Muscle of leg (tissue), 11 donors: ENCODE measurements around the gene OLFML2A. TPM values are rescaled to one million over a fixed set of nuclear protein-coding genes. Genes with fewer than 3 reads are reported as not detected.

ENCODE experiments used
- DNase-seq: peaks from one replicate; pipeline ENCODE4 v3.0.0; 2013
- H3K27ac ChIP-seq: one replicate; pipeline ENCODE4 v1.5.1; 2013; ENCODE audit warnings: mild to moderate bottlenecking, low read length, control low read depth
- H3K27me3 ChIP-seq: one replicate; pipeline ENCODE4 v1.6.1; 2013; ENCODE audit warnings: low read length; ENCODE audit not compliant: control insufficient read depth, insufficient read depth
- H3K36me3 ChIP-seq: one replicate; pipeline ENCODE4 v1.6.1; 2013; ENCODE audit warnings: low read length; ENCODE audit not compliant: control insufficient read depth, insufficient read depth
- H3K4me1 ChIP-seq: one replicate; pipeline ENCODE4 v1.6.1; 2013; ENCODE audit warnings: low read length; ENCODE audit not compliant: control insufficient read depth, insufficient read depth
- H3K4me3 ChIP-seq: one replicate; pipeline ENCODE4 v1.5.1; 2013; ENCODE audit warnings: low read length, control low read depth
- H3K9me3 ChIP-seq: replicated peaks from 2 replicates; pipeline ENCODE4 v1.6.1; 2013; ENCODE audit warnings: low read depth, low read length; ENCODE audit not compliant: control insufficient read depth
- WGBS: methylation state at CpG from one replicate; pipeline ENCODE4 v1.1.5; 2013; ENCODE audit warnings: missing lambda C conversion rate; ENCODE audit not compliant: insufficient coverage; 5-methylcytosine and 5-hydroxymethylcytosine counted together
- polyA plus RNA-seq, 8 donors: library from polyadenylated mRNA; unstranded; fragments of 120-200 nt; gene quantifications; one replicate each; pipeline versions ENCODE4 v1.2.1 to v1.2.3, GENCODE V29; 2013; ENCODE audit warnings: inconsistent platforms in 1 of 8, low replicate concordance in 1 of 8; ENCODE audit not compliant: insufficient read length in 8 of 8, insufficient read depth in 1 of 8
- total RNA-seq: library from RNA; stranded (reverse); fragments of 120-200 nt; gene quantifications from one replicate; pipeline ENCODE4 v1.2.4, GENCODE V29; 2013

The OLFML2A gene
- total and polyA plus RNA-seq, 9 donors, result 100 to 176 (median 142) TPM

DNA sequence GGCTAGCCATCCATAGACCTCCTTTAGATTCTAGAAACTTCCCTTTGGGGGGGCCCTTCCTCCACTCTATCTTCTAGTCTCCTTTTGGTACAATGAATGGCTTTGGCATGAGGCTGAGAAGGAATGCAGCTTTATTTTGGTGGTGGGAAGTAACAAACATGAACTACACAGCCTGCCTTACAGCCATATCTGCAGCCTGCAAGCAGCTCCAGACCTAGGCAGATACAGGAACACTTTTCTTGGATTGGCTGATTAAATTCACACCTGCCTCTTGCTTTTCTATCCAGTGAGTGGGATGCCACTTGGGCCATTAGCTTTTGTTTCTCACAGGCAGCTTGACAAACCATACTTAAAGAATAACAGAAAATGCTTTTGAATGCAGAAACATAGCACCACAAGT is 34.0 kb upstream of the OLFML2A start:
- H3K9me3 ChIP-seq, result no peaks in the 10 kb centered on the region
- H3K27me3 ChIP-seq, result no peaks in the 10 kb centered on the region
- no peaks in the 10 kb centered on the region for H3K36me3 ChIP-seq
- H3K4me3 ChIP-seq, result no peak overlapping the region
- H3K4me1 ChIP-seq, result no peaks in the 10 kb centered on the region
- H3K27ac ChIP-seq, result no peak overlapping the region
- no peak for DNase-seq

DNA sequence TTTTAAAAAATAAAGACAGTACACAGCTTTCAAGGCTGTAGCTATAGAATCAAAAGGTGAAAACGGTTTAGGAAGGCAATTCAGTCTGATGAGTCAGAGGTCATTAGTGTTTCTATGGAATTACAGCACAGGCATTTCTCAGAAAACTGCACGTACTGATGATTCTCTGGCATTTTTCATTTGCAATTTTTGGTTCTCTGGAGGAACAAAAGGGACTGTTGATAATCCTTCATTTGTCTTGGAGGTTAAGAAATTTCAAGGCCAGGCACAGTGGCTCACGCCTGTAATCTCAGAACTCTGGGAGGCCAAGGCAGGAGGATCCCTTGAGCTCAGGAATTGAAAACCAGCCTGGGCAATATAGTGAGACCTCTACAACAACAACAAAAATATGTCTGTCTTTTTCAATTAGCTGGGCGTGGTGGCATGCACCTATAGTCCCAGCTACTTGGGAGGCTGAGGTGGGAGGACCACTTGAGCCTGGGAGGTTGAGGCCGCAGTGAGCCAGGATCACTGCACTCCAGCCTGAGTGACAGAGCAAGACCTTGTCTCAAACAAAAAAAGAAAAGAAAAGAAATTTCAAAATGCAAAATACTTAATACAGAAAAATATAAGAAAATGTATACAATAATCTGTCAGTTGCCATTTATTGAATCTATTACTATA is 33.1 kb upstream of the OLFML2A start:
- WGBS, result 75% methylated on average over 2 of the region's 5 CpGs
- Histone ChIP-seq H3K36me3 (no peaks in the 10 kb centered on the region), H3K9me3 (no peaks in the 10 kb centered on the region), H3K27me3 (no peaks in the 10 kb centered on the region), H3K4me3 (no peak overlapping the region), H3K27ac (no peak overlapping the region), H3K4me1 (no peaks in the 10 kb centered on the region)
- no peak for DNase-seq

DNA sequence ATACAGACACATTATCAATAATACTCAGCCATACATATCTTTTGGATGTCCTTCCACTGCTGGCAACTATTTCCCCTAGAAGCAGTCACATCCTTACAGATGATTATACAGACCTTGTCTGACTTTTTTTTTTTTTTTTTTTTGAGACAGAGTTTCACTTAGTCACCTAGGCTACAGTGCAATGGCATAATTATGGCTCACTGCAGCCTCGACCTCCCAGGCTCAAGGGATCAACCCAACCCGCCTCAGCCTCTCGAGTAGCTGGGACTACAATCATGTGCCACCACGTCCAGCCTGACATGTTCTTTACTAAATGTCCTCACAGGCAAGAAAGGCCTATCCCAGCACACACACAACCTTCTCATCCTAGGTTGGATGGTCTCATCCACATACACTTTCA is 29.9 kb upstream of the OLFML2A start:
- H3K4me1 ChIP-seq, result no peaks in the 10 kb centered on the region
- WGBS, result 76% methylated on average over 4 of the region's 4 CpGs
- no peaks in the 10 kb centered on the region for H3K9me3 ChIP-seq
- no peak overlapping the region for H3K27ac ChIP-seq
- DNase-seq, result no peak
- no peaks in the 10 kb centered on the region for H3K36me3 ChIP-seq
- H3K4me3 ChIP-seq, result no peak overlapping the region
- H3K27me3 ChIP-seq, result no peaks in the 10 kb centered on the region

DNA sequence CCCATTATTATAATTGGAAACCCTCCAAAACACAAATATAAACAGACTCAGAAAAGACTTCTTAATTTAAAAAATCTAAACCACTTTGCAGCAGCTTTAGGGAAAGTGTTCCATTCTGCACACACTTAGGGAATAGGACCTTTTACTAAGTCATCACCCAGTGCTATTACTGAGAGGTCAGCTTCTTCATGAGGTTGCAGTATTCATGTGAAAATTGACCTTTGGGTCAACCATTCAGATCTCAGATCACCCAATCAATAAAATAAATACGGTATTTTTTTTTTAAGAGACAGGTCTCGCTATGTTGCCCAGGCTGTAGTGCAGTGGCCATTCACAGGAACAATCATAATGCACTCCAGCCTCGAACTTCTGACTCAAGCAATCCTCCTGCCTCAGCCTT is 27.6 kb upstream of the OLFML2A start:
- no peak for DNase-seq
- 100% methylated on average over 3 of the region's 3 CpGs for WGBS
- Histone ChIP-seq H3K27ac (no peak overlapping the region), H3K4me3 (no peak overlapping the region), H3K9me3 (no peaks in the 10 kb centered on the region), H3K4me1 (no peaks in the 10 kb centered on the region), H3K36me3 (no peaks in the 10 kb centered on the region), H3K27me3 (no peaks in the 10 kb centered on the region)

DNA sequence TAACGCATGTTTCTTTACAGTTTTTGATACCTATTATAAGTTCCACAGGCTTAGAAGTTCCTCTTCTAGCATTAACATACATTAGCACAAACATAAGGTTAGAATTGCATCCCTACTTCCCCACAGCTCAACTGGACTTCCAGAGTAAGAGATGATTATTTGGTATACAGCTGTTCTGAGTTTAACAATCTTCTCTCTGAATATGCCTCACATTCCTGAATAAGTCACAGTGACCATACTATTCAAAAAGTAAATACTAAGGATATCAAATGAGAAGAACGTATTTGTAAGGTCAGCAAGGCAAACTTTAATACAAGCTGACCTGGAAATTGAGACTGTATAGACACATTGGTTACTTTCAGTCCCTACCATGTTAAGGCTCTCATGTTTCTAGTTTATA is 27.2 kb upstream of the OLFML2A start:
- H3K27me3 ChIP-seq, result no peaks in the 10 kb centered on the region
- WGBS, result no CpG with 5 or more reads among the region's 2 CpGs
- no peak overlapping the region for H3K4me3 ChIP-seq
- H3K36me3 ChIP-seq, result no peaks in the 10 kb centered on the region
- H3K9me3 ChIP-seq, result no peaks in the 10 kb centered on the region
- H3K27ac ChIP-seq, result no peak overlapping the region
- DNase-seq, result no peak
- H3K4me1 ChIP-seq, result no peaks in the 10 kb centered on the region

DNA sequence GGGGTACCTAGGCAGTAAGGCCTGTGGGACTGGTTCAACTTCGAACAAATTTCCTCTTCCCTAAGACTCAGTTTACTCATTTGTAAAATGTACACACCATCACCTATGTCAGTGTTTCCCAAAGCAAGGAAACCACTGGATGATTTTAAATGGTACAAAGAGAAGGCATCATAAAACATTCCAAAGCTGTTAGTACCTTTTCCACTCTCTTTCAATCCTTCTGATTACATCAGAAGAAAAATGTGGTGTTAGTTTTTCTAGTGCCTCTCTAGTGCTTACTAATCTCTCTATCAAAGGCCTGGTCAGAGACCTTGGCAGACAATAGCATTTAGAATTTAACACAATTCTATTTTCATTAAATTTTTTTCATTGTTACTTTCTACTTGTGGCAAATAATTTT is 24.0 kb upstream of the OLFML2A start:
- no CpG with 5 or more reads among the region's 1 CpG for WGBS
- Histone ChIP-seq H3K9me3 (no peaks in the 10 kb centered on the region), H3K27ac (no peak overlapping the region), H3K36me3 (no peaks in the 10 kb centered on the region), H3K4me1 (no peaks in the 10 kb centered on the region), H3K27me3 (peaks cover 5% of the 10 kb centered on the region), H3K4me3 (no peak overlapping the region)
- no peak for DNase-seq

DNA sequence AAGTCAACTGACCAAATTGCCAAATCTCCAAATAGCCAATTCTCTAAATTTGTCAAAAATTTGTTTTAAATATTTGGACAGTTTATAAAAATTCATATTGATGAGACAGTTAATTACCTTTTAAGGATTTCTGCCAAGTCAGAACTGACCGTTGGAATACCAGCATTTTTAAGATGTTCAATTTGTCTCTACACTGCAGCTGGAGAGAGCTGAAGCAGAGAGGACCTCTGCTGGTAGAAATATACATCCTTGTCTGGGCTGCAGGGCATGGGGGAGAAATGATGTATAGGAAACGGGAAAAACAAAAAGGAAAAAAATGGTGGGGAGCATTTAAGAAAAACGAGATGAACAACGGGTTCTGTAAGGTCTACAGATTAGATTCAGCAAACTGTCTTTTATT is 22.6 kb upstream of the OLFML2A start:
- Histone ChIP-seq H3K27ac (no peak overlapping the region), H3K27me3 (peaks cover 5% of the 10 kb centered on the region), H3K9me3 (no peaks in the 10 kb centered on the region), H3K36me3 (no peaks in the 10 kb centered on the region), H3K4me3 (no peak overlapping the region), H3K4me1 (no peaks in the 10 kb centered on the region)
- DNase-seq, result no peak
- WGBS, result 9% methylated on average over 4 of the region's 4 CpGs

DNA sequence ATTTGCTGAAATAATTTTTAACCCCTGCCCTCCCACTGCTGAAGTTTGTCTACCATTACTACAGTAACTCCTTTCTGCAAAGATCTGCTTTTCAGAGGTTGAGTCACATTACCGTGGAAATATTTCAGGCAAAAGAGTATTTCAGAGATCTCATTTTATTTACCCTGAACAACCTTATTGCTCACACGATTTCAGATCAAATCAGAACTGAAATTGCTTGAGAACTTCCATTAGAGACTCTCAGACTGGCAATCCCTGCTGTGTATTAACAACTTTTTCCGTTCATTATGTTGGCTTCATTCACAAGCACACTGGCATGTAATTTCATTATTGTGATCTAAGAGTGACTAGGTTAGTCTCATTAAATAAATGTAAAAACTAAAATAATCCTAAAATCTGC is 21.9 kb upstream of the OLFML2A start:
- Histone ChIP-seq H3K27me3 (peaks cover 5% of the 10 kb centered on the region), H3K36me3 (no peaks in the 10 kb centered on the region), H3K4me1 (no peaks in the 10 kb centered on the region), H3K27ac (no peak overlapping the region), H3K4me3 (no peak overlapping the region), H3K9me3 (no peaks in the 10 kb centered on the region)
- 53% methylated on average over 2 of the region's 3 CpGs for WGBS
- no peak for DNase-seq

DNA sequence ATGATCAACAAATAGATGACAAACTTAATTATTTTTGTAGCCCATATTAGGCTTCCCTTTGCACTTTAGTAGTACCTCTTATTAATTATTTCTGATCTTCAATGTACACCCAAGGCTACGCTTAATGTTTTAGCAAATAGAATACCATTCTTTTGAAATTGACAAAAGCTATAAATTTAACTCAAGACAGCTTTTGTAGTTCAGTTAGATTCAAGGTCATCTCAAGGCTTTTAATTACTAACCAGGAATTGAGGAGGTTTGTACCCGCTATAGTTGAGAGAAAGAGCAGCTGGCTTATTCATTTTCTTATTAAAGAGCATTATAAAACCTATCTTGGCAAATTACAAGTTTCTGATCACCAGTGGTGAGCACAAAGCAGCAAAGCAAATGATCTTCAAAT is 20.9 kb upstream of the OLFML2A start:
- Histone ChIP-seq H3K36me3 (no peaks in the 10 kb centered on the region), H3K27ac (no peak overlapping the region)
- WGBS, result no CpG with 5 or more reads among the region's 2 CpGs

DNA sequence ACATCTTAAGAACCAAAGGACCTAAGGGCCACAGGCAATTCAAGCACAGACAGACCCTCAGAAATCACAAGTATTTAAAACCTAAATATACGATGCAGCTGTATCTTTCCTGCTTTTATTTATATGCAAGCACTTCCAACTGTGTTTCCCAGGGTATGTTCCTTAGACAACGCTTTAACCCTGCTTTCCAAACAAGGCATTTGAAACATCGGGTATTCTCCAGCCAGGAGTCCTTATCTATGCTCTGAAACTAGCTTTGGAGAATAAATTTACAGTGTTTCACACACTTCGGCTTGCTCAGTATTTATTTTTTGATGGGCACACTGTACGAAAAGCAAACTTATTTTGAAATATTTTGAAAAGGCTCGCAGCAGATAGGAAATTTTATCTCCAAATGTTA is 19.3 kb upstream of the OLFML2A start:
- peaks cover 5% of the 10 kb centered on the region for H3K27me3 ChIP-seq
- WGBS, result 24% methylated on average over 2 of the region's 6 CpGs
- DNase-seq, result no peak
- H3K36me3 ChIP-seq, result no peaks in the 10 kb centered on the region
- H3K4me3 ChIP-seq, result no peak overlapping the region
- H3K27ac ChIP-seq, result no peak overlapping the region
- H3K4me1 ChIP-seq, result no peaks in the 10 kb centered on the region
- H3K9me3 ChIP-seq, result no peaks in the 10 kb centered on the region

More for the DNA sequence above, 20.9 kb upstream of the OLFML2A start:
- no peaks in the 10 kb centered on the region for H3K9me3 ChIP-seq
- H3K4me3 ChIP-seq, result no peak overlapping the region
- H3K27me3 ChIP-seq, result peaks cover 5% of the 10 kb centered on the region
- H3K4me1 ChIP-seq, result no peaks in the 10 kb centered on the region
- DNase-seq, result no peak

DNA sequence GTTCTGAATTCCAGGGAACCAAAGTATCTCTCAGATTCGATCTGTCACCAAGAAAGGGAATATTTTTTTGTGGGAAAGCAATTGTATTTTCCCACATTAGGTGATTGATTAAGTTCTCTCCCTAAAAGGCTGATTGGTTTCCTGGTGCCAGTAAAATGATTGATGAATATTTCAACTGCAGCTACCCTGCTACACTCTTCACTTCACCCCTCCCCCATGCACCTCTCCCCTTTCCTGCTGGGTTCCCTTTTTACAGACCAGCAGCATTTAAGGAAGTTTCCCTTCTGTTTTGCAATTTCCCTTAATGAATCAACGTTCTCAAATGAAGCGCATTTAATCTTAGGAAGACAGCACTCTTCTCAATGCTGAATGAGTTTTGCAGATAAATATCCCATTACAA is 18.9 kb upstream of the OLFML2A start:
- no peak for DNase-seq
- H3K27me3 ChIP-seq, result peaks cover 5% of the 10 kb centered on the region
- H3K36me3 ChIP-seq, result no peaks in the 10 kb centered on the region
- no peak overlapping the region for H3K4me3 ChIP-seq
- no peaks in the 10 kb centered on the region for H3K9me3 ChIP-seq
- no peak overlapping the region for H3K27ac ChIP-seq
- no peaks in the 10 kb centered on the region for H3K4me1 ChIP-seq
- WGBS, result no CpG with 5 or more reads among the region's 3 CpGs
